Heart left ventricle (tissue), 16 donors: ENCODE measurements around the gene SHC1. TPM values are rescaled to one million over a fixed set of nuclear protein-coding genes. Genes with fewer than 3 reads are reported as not detected.

Experiments
- ATAC-seq, 4 donors: fragments of 200-7000 bp; cut with Tn5 transposase; one replicate each; pipeline ENCODE4 v1.9.1; 2020 to 2022; ENCODE audit warnings: moderate library complexity in 4 of 4, mild to moderate bottlenecking in 3 of 4, moderate number of reproducible peaks in 1 of 4
- DNase-seq, 5 donors: peaks; one replicate each; pipeline ENCODE4 v3.0.0-alpha.2; 2020
- H3K27ac ChIP-seq, 12 donors: fragments of 200-600 bp; sonication (generic) in 4 of 12; one replicate each; pipeline versions ENCODE4 v1.5.0 to v1.8.0; 2016 to 2022; ENCODE audit warnings: mild to moderate bottlenecking in 2 of 12
- H3K27me3 ChIP-seq, 9 donors: fragments of 200-600 bp; sonication (generic) in 2 of 9; one replicate each; pipeline versions ENCODE4 v1.5.1 to v1.8.0; 2016 to 2022; ENCODE audit warnings: mild to moderate bottlenecking in 3 of 9
- H3K36me3 ChIP-seq, 9 donors: fragments of 200-600 bp; sonication (generic) in 2 of 9; one replicate each; pipeline versions ENCODE4 v1.5.0 to v1.8.0; 2018 to 2022; ENCODE audit warnings: mild to moderate bottlenecking in 2 of 9
- H3K4me1 ChIP-seq, 12 donors: fragments of 200-600 bp; sonication (generic) in 4 of 12; one replicate each; pipeline versions ENCODE4 v1.5.0 to v1.8.0; 2016 to 2022; ENCODE audit warnings: mild to moderate bottlenecking in 3 of 12
- H3K4me3 ChIP-seq, 12 donors: fragments of 200-600 bp; sonication (generic) in 4 of 12; one replicate each; pipeline versions ENCODE4 v1.5.0 to v1.8.0; 2017 to 2022; ENCODE audit warnings: mild to moderate bottlenecking in 9 of 12, moderate library complexity in 4 of 12
- H3K9me3 ChIP-seq, 12 donors: fragments of 200-600 bp; sonication (generic) in 4 of 12; one replicate each; pipeline versions ENCODE4 v1.5.0 to v1.8.0; 2016 to 2022; ENCODE audit warnings: mild to moderate bottlenecking in 1 of 12
- POLR2A ChIP-seq, 2 donors: fragments of 450-650 bp; IDR thresholded peaks; one replicate each; pipeline ENCODE4 v1.6.1; 2017; ENCODE audit warnings: antibody characterized with exemption in 2 of 2, mild to moderate bottlenecking in 2 of 2, moderate library complexity in 2 of 2
- WGBS, 4 donors: extraction: QIAGEN DNeasy Blood & Tissue Kit in 2 of 4; methylation state at CpG; one replicate each; pipeline versions ENCODE4 v1.1.5 to v1.1.7; 2013 to 2018; 5-methylcytosine and 5-hydroxymethylcytosine counted together
- intact Hi-C, 10 donors: fragments of 100-400 bp; cut with DNase I; formaldehyde crosslinking; loops; one replicate each; pipeline versions ENCODE4 v1.11.1 to v1.14.2; 2022
- polyA plus RNA-seq, 2 donors: library from polyadenylated mRNA; stranded (reverse); fragments of 200-250 nt; gene quantifications; one replicate each; pipeline ENCODE4 v1.2.3, GENCODE V29; 2013
- total RNA-seq, 9 donors: library from RNA; depleted of rRNA in 2 of 9; stranded (reverse); fragments of >200 nt in 2 of 9; fragmentation: NEBNext Ultra II Directional in 3 of 9; extraction: Animal tissue kit (Norgen Biotek cat#: 25700) in 3 of 9; gene quantifications; one replicate each; pipeline versions ENCODE4 v1.1.0 to v1.2.4, GENCODE V29; 2016 to 2023
- TF ChIP-seq, protein P1 (sequence below), 12 donors: fragments of 200-600 bp; sonication (generic) in 4 of 12; IDR thresholded peaks; one replicate each; pipeline versions ENCODE4 v1.5.0 to v1.8.0; 2018 to 2022; ENCODE audit warnings: antibody characterized with exemption in 12 of 12, mild to moderate bottlenecking in 5 of 12
- donor health status: ischemic (EF 13 %, LVEDD 7.1; RV severe dilation, severe dysfunction).
- donor health status: healthy with polysubstance abuse.
- donor health status: DM: no; HTN: yes; CAD: no.
- donor health status: DM: no; HTN: no; CAD: no.
- donor health status: ischemic (EF 25% LVEDD 6.9; RV normal size, moderate dysfunction).
- donor health status: ischemic (EF 25% LVEDD 5.7; RV mildly dilated, moderate dysfunction).
- donor health status: healthy.
- donor health status: DM: yes; HTN: yes; CAD: no.
- donor health status: ischemic (EF 35%, LVEDD 5.7; RV mildly dilated, moderate dysfunction).
- donor health status: nonischemic (EF 11% LVEDD 7.7; RV severe dilation, severe dysfunction).
- donor health status: DM: yes; HTN: yes; CAD: no.
- donor health status: PGD.
- donor health status: ischemic (EF 29% LVEDD 5.4; RV normal size, mild dysfunction).
- donor health status: nonischemic (EF 23%, LVEDD 6.1; RV moderate dilation, normal function).

The SHC1 gene
- total and polyA plus RNA-seq, 11 donors: 23.6 to 115 (median 62.4) TPM

DNA sequence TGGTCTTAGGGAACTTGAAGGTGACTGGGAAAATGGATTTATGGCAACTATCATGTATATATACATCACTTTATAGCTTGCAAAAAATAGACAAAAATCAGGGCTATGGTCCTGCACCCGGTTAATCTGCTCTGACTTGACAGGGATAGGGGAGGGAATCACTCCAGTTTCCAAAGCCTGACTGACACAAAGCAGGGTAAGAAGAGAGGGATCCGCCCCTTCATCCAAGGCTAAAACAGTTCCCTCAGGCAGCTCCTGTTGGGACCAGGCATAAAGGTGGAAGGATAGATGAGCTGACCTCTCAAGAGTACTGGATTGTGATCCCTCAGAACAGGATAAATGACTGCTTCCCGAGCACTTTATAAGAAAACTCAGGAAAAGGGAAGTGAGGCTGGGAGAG is 16.0 kb downstream of the SHC1 start:
- Histone ChIP-seq H3K4me1 (peaks cover 8 to 65% (median 39%) of the 10 kb centered on the region in 12 donors), H3K4me3 (peak overlapping the region in 5 of 12 donors; percentile 56 to 82 (median 78)), H3K9me3 (no peaks in the 10 kb centered on the region), H3K27me3 (no peaks in the 10 kb centered on the region), H3K27ac (peak overlapping the region in 1 of 12 donors; percentile 85), H3K36me3 (peaks cover 0 to 32% (median 25%) of the 10 kb centered on the region in 9 donors)
- 68 to 88% (median 75%) methylated on average over 3 of the region's 3 CpGs for WGBS, 4 donors
- TF ChIP-seq, protein P1, sequence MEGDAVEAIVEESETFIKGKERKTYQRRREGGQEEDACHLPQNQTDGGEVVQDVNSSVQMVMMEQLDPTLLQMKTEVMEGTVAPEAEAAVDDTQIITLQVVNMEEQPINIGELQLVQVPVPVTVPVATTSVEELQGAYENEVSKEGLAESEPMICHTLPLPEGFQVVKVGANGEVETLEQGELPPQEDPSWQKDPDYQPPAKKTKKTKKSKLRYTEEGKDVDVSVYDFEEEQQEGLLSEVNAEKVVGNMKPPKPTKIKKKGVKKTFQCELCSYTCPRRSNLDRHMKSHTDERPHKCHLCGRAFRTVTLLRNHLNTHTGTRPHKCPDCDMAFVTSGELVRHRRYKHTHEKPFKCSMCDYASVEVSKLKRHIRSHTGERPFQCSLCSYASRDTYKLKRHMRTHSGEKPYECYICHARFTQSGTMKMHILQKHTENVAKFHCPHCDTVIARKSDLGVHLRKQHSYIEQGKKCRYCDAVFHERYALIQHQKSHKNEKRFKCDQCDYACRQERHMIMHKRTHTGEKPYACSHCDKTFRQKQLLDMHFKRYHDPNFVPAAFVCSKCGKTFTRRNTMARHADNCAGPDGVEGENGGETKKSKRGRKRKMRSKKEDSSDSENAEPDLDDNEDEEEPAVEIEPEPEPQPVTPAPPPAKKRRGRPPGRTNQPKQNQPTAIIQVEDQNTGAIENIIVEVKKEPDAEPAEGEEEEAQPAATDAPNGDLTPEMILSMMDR (IDR thresholded peaks at IDR 0.05): no peak
- TF ChIP-seq POLR2A (IDR thresholded peaks at IDR 0.05): no peak
- intact Hi-C loops: loop anchor here in 1 of 10 donors (10.0 kb wide), 1 partner anchor 100 kb away; the partner anchor contains the start of gene ADAM15
- DNase-seq (no peak), ATAC-seq (no peak)

DNA sequence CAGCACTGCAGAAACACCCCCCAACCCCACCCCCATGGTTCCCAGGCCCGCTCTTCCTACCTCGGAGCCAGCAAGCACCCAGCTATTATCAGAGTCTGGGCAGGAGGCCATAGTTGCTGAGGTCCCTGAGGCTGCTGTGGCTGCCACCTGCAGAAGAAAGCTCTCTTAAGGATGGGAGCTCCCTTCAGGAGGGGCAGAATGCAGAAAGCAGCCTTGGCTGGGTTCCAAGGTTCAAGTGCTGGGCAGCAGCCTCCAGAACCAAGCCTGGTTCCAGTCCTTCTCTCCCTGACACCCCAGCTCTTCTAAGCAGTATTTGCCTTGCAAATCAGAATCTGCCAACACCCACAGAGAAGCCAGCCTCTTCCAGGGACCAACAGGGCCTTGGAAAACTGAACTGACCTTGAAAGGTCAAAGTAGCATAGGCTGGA is 16.9 kb downstream of the SHC1 start:
- Histone ChIP-seq H3K4me1 (peaks cover 8 to 64% (median 39%) of the 10 kb centered on the region in 12 donors), H3K27ac (peak overlapping the region in 1 of 12 donors; percentile 85), H3K27me3 (no peaks in the 10 kb centered on the region), H3K9me3 (no peaks in the 10 kb centered on the region), H3K4me3 (peak overlapping the region in 1 of 12 donors; percentile 16), H3K36me3 (peaks cover 0 to 29% (median 17%) of the 10 kb centered on the region in 9 donors)
- TF ChIP-seq, protein P1 (IDR thresholded peaks at IDR 0.05): no peak
- no peak for TF ChIP-seq POLR2A (IDR thresholded peaks at IDR 0.05)
- DNase-seq (peak in 1 of 5 donors; percentile 17), ATAC-seq (no peak)
- intact Hi-C loops: loop anchor here in 1 of 10 donors (10.0 kb wide), 1 partner anchor 101 kb away; the partner anchor contains the start of gene ADAM15
- 52 to 57% (median 54%) methylated on average over 2 of the region's 2 CpGs for WGBS, 4 donors

DNA sequence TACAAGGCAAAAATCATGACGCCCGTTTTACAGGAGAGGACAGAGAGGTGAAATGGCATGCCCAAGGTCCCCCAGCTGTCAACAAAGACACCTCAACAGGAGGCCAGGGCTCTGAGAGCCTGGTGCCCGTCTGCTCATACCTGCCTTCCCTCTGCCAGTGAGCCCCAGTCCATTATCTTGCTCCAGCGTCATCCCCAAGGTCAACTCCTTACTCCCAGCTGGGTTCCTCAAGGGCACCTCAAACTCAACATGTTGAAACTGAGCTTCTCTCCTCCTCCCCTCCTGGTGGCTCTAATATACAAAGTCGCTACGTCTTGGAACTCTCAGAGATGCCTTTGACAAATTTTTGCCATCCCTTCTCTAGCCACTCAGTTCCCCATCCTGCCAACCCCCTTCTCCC is 17.9 kb downstream of the SHC1 start:
- Histone ChIP-seq H3K4me1 (peaks cover 8 to 55% (median 39%) of the 10 kb centered on the region in 12 donors), H3K27me3 (no peaks in the 10 kb centered on the region), H3K36me3 (peaks cover 0 to 29% (median 17%) of the 10 kb centered on the region in 9 donors), H3K4me3 (no peak overlapping the region), H3K9me3 (no peaks in the 10 kb centered on the region), H3K27ac (peak overlapping the region in 2 of 12 donors; percentile 11 to 85)
- DNase-seq: peak in 1 of 5 donors; percentile 10
- intact Hi-C loops: loop anchor here in 1 of 10 donors (10.0 kb wide), 1 partner anchor 102 kb away; the partner anchor contains the start of gene ADAM15
- ATAC-seq: no peak
- 71 to 77% (median 74%) methylated on average over 6 of the region's 6 CpGs for WGBS, 4 donors
- TF ChIP-seq, protein P1 (IDR thresholded peaks at IDR 0.05): no peak
- no peak for TF ChIP-seq POLR2A (IDR thresholded peaks at IDR 0.05)

DNA sequence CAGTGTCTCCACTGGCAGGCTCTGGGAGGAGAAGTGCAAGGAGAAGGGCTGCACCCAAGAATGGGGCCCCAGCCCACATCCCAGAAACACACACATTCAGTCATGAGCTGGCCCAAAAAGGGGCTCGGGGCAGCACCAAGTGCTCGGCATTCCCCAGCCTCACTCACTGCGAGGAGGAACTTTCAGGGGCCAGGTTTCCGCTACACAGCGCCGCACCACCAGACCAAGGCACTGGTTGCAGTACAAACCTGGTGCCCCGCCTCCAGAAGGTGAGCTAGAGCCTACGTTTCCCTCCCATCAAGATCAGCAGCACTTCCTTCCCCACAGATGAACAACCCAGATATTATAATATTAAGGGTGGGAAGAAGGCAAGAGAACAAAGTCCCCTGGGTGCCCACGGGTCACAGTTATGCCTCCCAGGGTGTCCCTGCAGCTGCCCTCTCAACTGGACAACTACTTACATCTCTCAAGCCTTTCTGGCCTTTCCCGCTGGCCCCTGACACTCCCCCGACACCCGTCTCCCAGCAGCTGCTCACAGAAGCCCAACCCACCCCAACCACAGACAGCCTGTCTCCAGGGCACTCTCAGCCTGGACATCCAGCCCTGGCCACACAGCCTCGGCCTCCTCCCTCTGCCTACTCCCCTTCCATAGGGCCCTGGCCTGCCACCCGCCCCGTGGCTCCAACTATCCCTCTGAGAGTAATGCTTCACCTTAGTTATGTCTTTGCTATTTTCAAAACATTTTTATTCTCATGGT is 18.5 kb downstream of the SHC1 start:
- no peaks in the 10 kb centered on the region for H3K27me3 ChIP-seq
- ATAC-seq (no peak), DNase-seq (peak in 1 of 5 donors; percentile 59)
- H3K36me3 ChIP-seq: peaks cover 0 to 34% (median 22%) of the 10 kb centered on the region in 9 donors
- peaks cover 8 to 50% (median 37%) of the 10 kb centered on the region in 12 donors for H3K4me1 ChIP-seq
- peak overlapping the region in 2 of 12 donors; percentile 11 to 29 for H3K27ac ChIP-seq
- no peak for TF ChIP-seq POLR2A (IDR thresholded peaks at IDR 0.05)
- TF ChIP-seq, protein P1 (IDR thresholded peaks at IDR 0.05): no peak
- no peaks in the 10 kb centered on the region for H3K9me3 ChIP-seq
- peak overlapping the region in 1 of 12 donors; percentile 35 for H3K4me3 ChIP-seq
- 73 to 82% (median 79%) methylated on average over 14 to 15 of the region's 15 CpGs for WGBS, 4 donors
- intact Hi-C loops: loop anchor here in 1 of 10 donors (10.0 kb wide), 1 partner anchor 103 kb away; the partner anchor contains the start of gene ADAM15
